Neural progenitor cell (in vitro differentiated cells): ENCODE results near the gene ERAP2.

Experiments used
- EZH2 ChIP-seq: fragments of 200-600 bp; sonication (generic); IDR thresholded peaks from 2 replicates; pipeline ENCODE4 v1.6.1; 2017; ENCODE audit warnings: antibody characterized with exemption, mild to moderate bottlenecking, moderate library complexity
- EZH2phosphoT487 ChIP-seq: fragments of 200-600 bp; sonication (generic); IDR thresholded peaks from 2 replicates; pipeline ENCODE4 v1.6.1; 2017; ENCODE audit warnings: antibody characterized with exemption
- TF ChIP-seq, protein P1 (sequence below): fragments of 200-600 bp; sonication (generic); IDR thresholded peaks from 2 replicates; pipeline ENCODE4 v1.5.1; 2017; ENCODE audit warnings: antibody characterized with exemption, mild to moderate bottlenecking

GRCh38 chr5:96863949-96864584, 12.2 kb upstream of the ERAP2 start:
- TF ChIP-seq EZH2phosphoT487 (no peak), EZH2 (no peak)
- TF ChIP-seq, protein P1, sequence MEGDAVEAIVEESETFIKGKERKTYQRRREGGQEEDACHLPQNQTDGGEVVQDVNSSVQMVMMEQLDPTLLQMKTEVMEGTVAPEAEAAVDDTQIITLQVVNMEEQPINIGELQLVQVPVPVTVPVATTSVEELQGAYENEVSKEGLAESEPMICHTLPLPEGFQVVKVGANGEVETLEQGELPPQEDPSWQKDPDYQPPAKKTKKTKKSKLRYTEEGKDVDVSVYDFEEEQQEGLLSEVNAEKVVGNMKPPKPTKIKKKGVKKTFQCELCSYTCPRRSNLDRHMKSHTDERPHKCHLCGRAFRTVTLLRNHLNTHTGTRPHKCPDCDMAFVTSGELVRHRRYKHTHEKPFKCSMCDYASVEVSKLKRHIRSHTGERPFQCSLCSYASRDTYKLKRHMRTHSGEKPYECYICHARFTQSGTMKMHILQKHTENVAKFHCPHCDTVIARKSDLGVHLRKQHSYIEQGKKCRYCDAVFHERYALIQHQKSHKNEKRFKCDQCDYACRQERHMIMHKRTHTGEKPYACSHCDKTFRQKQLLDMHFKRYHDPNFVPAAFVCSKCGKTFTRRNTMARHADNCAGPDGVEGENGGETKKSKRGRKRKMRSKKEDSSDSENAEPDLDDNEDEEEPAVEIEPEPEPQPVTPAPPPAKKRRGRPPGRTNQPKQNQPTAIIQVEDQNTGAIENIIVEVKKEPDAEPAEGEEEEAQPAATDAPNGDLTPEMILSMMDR = no peak
